G401 (cell line): ENCODE measurements around the gene CSF1. TPM values are rescaled to one million over a fixed set of nuclear protein-coding genes. Genes with fewer than 3 reads are reported as not detected.

Source experiments
- DNase-seq: peaks from one replicate; pipeline ENCODE4 v3.0.0-alpha.2; 2015; ENCODE audit warnings: low spot score
- in situ Hi-C: cut with HindIII; loops from 2 replicates; pipeline ENCODE4 v1.10.0; 2016; ENCODE audit warnings: low sequenced_read_pairs, mixed read lengths
- total RNA-seq: library from RNA; depleted of rRNA; stranded (reverse); fragments of >200 nt; shearing (Covaris generic); gene quantifications from 2 replicates; pipeline ENCODE4 v1.2.3, GENCODE V29; 2014

Gene CSF1
- total RNA-seq, 1 experiment from 2014 or later, result 13.4 TPM

DNA sequence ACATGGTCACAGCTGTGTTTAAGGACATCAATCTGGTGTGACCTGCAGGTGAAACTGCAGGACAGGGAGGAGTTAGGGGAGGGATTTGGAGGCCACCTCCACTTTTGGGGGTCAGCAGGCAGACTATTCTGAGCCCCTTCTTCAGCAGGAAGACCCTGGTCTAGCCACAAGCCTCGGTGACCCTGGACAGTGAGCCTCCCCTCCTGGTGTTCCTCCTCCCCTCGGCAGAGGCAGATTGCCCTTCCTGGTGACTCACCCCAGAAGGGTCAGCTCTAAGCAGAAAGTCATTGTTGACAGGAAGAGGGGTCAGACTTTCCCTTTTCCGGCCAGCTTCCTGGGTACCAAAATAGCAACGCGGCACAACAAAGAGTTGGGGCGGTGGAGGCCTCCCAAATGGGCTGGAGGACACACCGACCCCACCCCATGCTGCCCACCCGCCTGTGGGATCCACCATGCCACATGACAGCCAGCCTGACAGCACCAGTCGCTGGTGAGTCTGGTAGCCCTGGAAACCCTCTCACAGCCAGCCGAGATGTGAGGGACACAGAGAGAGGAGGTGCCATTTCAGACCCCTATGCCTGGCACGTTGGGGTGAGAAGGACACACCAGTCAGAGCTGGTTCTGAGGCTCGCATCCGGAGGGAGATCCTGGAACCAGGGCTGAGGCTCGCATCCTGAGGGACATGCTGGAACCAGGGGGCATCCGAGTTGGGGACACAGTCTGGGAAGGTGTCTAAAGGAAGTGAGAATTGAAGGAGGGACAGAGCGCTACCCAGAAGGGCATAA lies 14.7 kb upstream of the CSF1 start:
- in situ Hi-C loops, result no loop called here
- DNase-seq, result no peak

GRCh38 chr1:109896681-109897080 lies 14.0 kb upstream of the CSF1 start:
- no peak for DNase-seq
- in situ Hi-C loops, result no loop called here

DNA sequence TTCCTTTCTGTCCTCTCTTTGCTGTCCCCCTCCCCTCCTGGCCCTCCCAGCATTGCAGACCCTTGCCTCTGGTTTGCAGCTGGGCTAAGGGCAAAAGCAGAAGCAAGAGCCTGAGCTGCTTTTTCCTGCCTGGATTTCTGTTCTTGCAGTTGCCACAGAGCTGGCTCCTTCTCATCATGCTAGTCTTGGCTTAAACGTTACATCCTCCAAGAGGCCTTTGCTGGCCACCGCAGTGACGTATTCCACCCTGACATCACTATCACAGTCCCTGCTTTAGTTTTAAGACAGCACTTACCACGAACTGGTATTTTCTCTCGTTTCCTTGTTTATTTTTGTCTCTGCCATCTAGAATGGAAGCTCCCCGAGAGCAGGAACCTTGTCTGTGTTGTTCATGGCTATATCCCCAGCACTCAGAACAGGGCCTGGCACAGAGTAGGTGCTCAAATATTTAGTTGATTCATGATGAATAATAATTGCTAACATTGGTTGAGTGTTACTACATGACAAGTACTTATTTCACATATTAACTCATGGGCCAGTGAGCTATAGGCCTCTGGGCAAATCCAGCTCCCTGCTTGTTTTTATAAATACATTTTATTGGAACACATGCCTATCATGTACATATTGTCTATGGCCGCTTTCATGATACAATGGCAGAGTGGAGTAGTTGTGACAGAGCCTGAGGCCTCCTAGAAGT lies 13.2 kb upstream of the CSF1 start:
- no peak for DNase-seq
- in situ Hi-C loops, result no loop called here

DNA sequence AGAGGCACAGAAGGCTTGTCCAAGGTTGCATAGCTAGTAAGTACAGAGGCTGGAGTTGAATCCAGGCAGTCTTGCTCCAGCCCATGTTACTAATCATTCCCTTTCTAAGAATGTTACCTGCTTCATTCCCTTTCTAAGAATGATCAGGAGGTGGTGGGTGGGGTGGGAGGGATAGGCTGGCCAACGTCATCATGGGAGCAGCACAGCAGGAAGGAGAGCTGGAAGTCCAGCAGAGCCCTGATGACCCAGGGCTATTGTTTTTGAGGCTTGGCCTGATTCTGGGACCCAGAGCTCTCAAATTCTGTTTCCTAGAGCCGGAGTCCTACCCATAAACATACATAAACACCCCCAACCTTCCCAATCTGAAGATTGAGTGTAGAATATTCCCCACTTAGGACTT lies 11.8 kb upstream of the CSF1 start:
- in situ Hi-C loops, result no loop called here
- DNase-seq, result no peak

DNA sequence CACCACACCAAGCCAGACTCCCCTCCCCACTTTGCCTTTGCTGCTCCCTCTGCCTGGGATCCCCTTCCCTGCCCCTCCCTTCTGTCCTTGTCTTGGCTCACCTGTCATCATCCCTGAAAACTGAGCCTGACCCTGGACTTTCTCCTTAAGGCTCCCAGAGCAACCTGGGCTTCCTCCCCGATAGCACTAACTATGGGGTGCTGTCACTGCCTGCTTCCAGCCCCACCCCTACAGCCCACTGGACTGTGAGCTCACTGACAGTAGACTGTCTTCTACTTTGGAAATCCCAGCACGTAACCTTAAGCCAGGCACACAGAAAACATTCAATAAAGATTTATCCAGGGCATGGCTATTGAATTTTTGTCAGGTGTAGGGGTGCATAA lies 9.5 kb upstream of the CSF1 start:
- no peak for DNase-seq
- in situ Hi-C loops, result no loop called here

DNA sequence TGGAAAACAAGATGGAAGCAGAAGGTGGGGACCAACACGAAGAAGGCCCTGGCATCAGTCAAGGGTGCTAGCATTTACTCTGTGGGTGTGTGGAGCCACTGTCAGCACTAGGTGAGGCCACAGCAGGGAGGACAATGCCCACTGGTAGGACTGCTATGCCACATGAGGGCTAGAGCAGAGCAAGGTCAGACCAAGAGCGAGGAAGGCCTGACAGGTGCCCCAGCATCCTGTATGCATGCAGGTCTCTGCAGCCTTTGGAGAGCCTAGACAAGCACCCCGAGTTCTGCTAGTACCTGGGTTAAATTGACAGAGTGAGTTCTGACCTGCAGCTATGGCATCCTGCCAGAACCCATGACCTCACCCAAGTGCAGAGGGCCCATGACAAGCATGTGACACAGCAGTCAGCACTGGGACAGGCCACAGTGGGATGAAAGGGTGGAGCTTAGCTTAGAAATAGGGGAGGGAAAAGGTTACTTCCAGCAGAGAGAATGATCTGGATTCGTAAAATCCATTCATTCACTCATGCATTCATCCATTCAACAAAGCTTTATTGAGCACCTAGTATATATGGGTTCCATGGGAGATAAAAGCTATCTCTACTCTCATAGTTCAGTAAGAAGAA lies 9.0 kb upstream of the CSF1 start:
- DNase-seq, result no peak
- in situ Hi-C loops, result no loop called here

GRCh38 chr1:109902204-109902985 lies 8.3 kb upstream of the CSF1 start:
- in situ Hi-C loops, result no loop called here
- DNase-seq, result no peak

GRCh38 chr1:109903376-109903930 lies 7.2 kb upstream of the CSF1 start:
- in situ Hi-C loops, result no loop called here
- DNase-seq, result no peak

GRCh38 chr1:109904105-109904817 lies 6.4 kb upstream of the CSF1 start:
- in situ Hi-C loops, result no loop called here
- peak; percentile 52 for DNase-seq

DNA sequence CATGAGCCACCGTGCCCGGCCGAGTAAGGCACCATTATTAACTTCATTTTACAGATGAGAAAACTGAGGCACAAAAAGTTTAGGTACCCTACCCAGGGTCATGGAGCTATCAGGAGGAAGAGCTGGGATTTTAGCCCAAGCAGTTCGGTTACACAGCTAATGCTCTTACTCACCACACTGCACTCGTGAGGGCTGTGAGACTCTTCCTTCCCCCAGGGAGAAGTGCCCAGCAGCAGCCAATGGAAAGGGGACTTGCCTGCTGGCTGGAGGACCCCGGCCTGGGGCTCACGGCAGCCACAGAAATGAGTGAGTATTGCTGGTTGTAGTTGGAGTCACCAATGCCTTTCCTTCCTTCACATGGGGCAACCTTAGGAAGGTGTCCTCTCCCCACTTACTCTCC lies 5.2 kb upstream of the CSF1 start:
- in situ Hi-C loops, result no loop called here
- no peak for DNase-seq

- in situ Hi-C loops, result no loop called here
- DNase-seq, result no peak
Observed at GRCh38 chr1:109906160-109906838, 4.3 kb upstream of the CSF1 start.

DNA sequence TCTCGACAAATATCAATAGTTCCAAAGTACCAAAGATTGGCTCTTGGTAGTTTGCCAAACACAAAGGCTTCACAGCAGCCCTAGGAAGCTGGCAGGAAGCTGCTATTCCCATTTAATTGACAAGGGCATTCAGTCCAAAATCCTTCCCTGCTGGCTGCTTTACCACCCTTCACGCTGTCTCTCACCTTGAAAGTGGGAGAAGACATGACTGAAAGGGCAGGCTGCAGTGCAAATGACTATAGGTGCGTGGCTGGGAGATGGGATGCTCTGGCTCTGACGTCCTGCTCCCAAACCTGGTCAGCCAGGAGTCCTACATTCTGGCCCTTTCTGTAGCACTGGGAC lies 3.8 kb upstream of the CSF1 start:
- in situ Hi-C loops, result no loop called here
- DNase-seq, result no peak

- DNase-seq, result no peak
- in situ Hi-C loops, result no loop called here
Observed at GRCh38 chr1:109907190-109907774, 3.4 kb upstream of the CSF1 start.

- no peak for DNase-seq
- in situ Hi-C loops, result no loop called here
Observed at GRCh38 chr1:109908836-109909235, 1.8 kb upstream of the CSF1 start.

DNA sequence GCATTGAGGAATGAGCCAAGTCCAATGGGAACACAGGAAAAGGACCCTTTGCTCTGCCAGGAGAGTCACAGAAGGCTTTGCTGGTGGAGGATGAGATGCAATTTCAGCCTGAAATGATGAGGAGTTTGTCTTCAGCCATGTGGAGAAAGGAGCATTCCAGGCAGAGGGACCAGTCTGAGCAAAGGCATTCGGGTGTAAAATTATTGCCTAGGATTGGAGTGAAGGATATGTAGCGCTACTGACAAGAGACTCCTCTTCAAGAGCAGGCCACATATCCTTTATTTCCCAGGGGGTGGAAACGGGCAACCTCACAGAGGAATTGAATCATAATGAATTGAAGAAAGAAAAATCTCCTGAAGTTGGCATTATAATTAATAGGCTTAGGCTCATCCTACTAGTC lies 1.1 kb upstream of the CSF1 start:
- peak; percentile 50 for DNase-seq
- in situ Hi-C loops, result no loop called here

GRCh38 chr1:109910963-109911798 lies 532 bp downstream of the CSF1 start:
- in situ Hi-C loops, result no loop called here
- peak; percentile 25 for DNase-seq

DNA sequence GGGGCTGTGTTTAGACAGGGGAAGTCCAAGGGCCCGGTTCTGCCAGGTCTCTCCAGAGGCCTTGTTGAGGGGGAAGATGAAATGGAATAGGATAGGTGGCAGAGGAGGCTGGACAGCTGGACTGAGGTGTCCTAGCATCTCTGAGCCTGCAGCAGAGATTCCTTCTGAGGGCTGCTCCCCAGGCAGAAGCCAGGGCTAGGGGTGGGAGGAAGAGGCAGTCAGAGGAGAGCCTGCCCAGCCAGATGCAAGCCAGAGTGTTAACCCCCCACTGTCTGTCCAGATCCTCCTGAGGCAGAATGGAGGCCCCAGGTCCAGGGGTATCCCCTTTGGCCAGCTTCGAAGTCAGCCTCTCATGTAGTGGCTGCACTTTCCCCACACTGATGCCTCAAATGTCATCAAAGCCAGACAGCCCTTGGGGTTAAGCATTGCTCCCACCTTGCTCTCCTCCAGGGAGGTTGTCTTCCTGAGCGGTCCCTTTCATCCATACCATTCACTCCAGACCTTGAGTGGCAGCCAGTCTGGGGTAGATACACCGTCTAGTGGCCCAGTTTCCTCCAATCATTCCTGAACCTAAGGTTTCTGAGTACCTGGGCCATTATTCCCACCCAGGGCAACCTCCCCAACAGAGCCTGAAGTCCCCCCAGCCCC lies 1.7 kb downstream of the CSF1 start:
- in situ Hi-C loops, result no loop called here
- DNase-seq, result peak; percentile 21
